GM12878 (cell line): Measurements from ENCODE around the gene TMEM175. TPM values are rescaled to one million over a fixed set of nuclear protein-coding genes. Genes with fewer than 3 reads are reported as not detected.

ENCODE experiments used
- ATAC-seq: fragments of 200-7000 bp; cut with Tn5 transposase; 3 replicates; pipeline ENCODE4 v1.9.1; 2020; ENCODE audit warnings: mild to moderate bottlenecking, moderate library complexity
- BruUV-seq: library from RNA; stranded (reverse); fragments of 400-500 nt; replicated peaks from 2 replicates; lab custom pipeline; 2021; lab: Mats Ljungman, UMichigan
- CTCF ChIA-PET: fragments of 300-600 bp; sonication (Branson Sonifier 250); formaldehyde crosslinking; extraction: SDS; loops from one replicate; lab custom pipeline; 2021; ENCODE audit warnings: inconsistent platforms; lab: Yijun Ruan, JAX
- POLR2A ChIA-PET: fragments of 350-600 bp; formaldehyde crosslinking; extraction: SDS; loops from one replicate; lab custom pipeline; 2021; ENCODE audit warnings: inconsistent platforms; lab: Charles Lee
- RAD21 ChIA-PET: fragments of 300-600 bp; sonication (Branson Sonifier 250); formaldehyde crosslinking; loops from one replicate; lab custom pipeline; 2023; ENCODE audit warnings: antibody characterized with exemption; ENCODE audit not compliant: unreplicated experiment; lab: Charles Lee
- SMC1A ChIA-PET: fragments of 300-600 bp; sonication (Branson Sonifier 250); formaldehyde crosslinking; loops from one replicate; lab custom pipeline; 2023; ENCODE audit not compliant: unreplicated experiment, uncharacterized antibody; lab: Charles Lee
- DNase-seq: peaks from one replicate; pipeline ENCODE4 v3.0.0-alpha.2; 2011; ENCODE audit warnings: low read depth, low spot score
- FAIRE-seq: peaks from 3 replicates; lab custom pipeline; 2011; peaks lifted over from hg19 to GRCh38; lab: Jason Lieb, UNC
- H2AFZ ChIP-seq: 2 replicates; pipeline ENCODE4 v1.6.0; 2011; ENCODE audit warnings: low read depth, low read length, control low read depth; ENCODE audit not compliant: control insufficient read depth
- H3K27ac ChIP-seq: 2 replicates; pipeline ENCODE4 v1.5.1; 2011; ENCODE audit warnings: control low read depth; ENCODE audit not compliant: control insufficient read depth, insufficient read depth
- H3K27me3 ChIP-seq, 2 experiments: replicated peaks in 1 of 2; 2 replicates each; pipeline versions ENCODE4 v1.6.0 to v1.6.1; 2011; ENCODE audit warnings: low read length in 1 of 2; ENCODE audit not compliant: control insufficient read depth in 2 of 2, insufficient read depth in 2 of 2
- H3K36me3 ChIP-seq, 2 experiments: 2 replicates each; pipeline ENCODE4 v1.5.1; 2011; ENCODE audit warnings: low read length in 1 of 2; ENCODE audit not compliant: control insufficient read depth in 2 of 2, insufficient read depth in 2 of 2
- H3K4me1 ChIP-seq: 2 replicates; pipeline ENCODE4 v1.6.1; 2011; ENCODE audit warnings: mild to moderate bottlenecking, low read length, moderate library complexity, mixed read lengths; ENCODE audit not compliant: control insufficient read depth, insufficient read depth
- H3K4me2 ChIP-seq: 2 replicates; pipeline ENCODE4 v1.6.0; 2011; ENCODE audit warnings: control low read depth; ENCODE audit not compliant: control insufficient read depth, insufficient read depth
- H3K4me3 ChIP-seq: fragments of 200-600 bp; sonication (generic); 2 replicates; pipeline ENCODE4 v1.5.1; 2016
- H3K79me2 ChIP-seq: 2 replicates; pipeline ENCODE4 v1.6.0; 2011; ENCODE audit warnings: low read length; ENCODE audit not compliant: control insufficient read depth, insufficient read depth
- H3K9ac ChIP-seq: 2 replicates; pipeline ENCODE4 v1.8.0; 2011; ENCODE audit warnings: low read length, control low read depth, mixed read lengths; ENCODE audit not compliant: control insufficient read depth, insufficient read depth
- H3K9me3 ChIP-seq: replicated peaks from 3 replicates; pipeline ENCODE4 v1.5.1; 2011; ENCODE audit warnings: mild to moderate bottlenecking, low read length; ENCODE audit not compliant: control insufficient read depth, insufficient read depth
- H4K20me1 ChIP-seq: 2 replicates; pipeline ENCODE4 v1.6.0; 2011; ENCODE audit not compliant: control insufficient read depth, insufficient read depth
- ATF2 ChIP-seq: IDR thresholded peaks from 2 replicates; pipeline ENCODE4 v1.6.1; 2012; ENCODE audit warnings: low read length, inconsistent platforms
- BCL11A ChIP-seq: IDR thresholded peaks from 2 replicates; pipeline ENCODE4 v1.6.1; 2011; ENCODE audit warnings: low read depth, low read length
- BCLAF1 ChIP-seq: fragments of 450-650 bp; IDR thresholded peaks from 2 replicates; pipeline ENCODE4 v1.6.1; 2017; ENCODE audit warnings: antibody characterized with exemption, mild to moderate bottlenecking, moderate library complexity
- CBX5 ChIP-seq: sonication (generic); IDR thresholded peaks from 2 replicates; pipeline ENCODE4 v1.6.1; 2016; ENCODE audit warnings: low read depth, moderate library complexity, mild to moderate bottlenecking, inconsistent platforms
- GATAD2B ChIP-seq: fragments of 450-650 bp; conservative IDR thresholded peaks from 2 replicates; pipeline ENCODE4 v1.6.1; 2017; ENCODE audit warnings: low read depth, mild to moderate bottlenecking, moderate library complexity
- NFYA ChIP-seq: IDR thresholded peaks from 2 replicates; pipeline ENCODE4 v1.6.1; 2011; ENCODE audit warnings: low read depth, mild to moderate bottlenecking, low read length, improper control_type of control experiment, borderline replicate concordance
- SRF ChIP-seq, 2 experiments: IDR thresholded peaks; 2 replicates each; pipeline ENCODE4 v1.6.1; 2011; ENCODE audit warnings: low read depth in 2 of 2, low read length in 2 of 2, mild to moderate bottlenecking in 1 of 2, moderate library complexity in 1 of 2
- TAF1 ChIP-seq: IDR thresholded peaks from 2 replicates; pipeline ENCODE4 v1.6.1; 2011; ENCODE audit warnings: mild to moderate bottlenecking, low read depth, low read length, borderline replicate concordance
- ZBTB40 ChIP-seq: fragments of 450-650 bp; IDR thresholded peaks from 2 replicates; pipeline ENCODE4 v1.6.1; 2016; ENCODE audit warnings: mild to moderate bottlenecking, moderate library complexity, borderline replicate concordance
- ZNF217 ChIP-seq: fragments of 450-650 bp; IDR thresholded peaks from 2 replicates; pipeline ENCODE4 v1.6.1; 2017; ENCODE audit warnings: antibody characterized with exemption, mild to moderate bottlenecking
- ZNF622 ChIP-seq: fragments of 450-650 bp; IDR thresholded peaks from 2 replicates; pipeline ENCODE4 v1.6.1; 2017; ENCODE audit warnings: mild to moderate bottlenecking, inconsistent platforms
- WGBS: methylation state at CpG from one replicate; pipeline ENCODE4 v1.1.6; 2016; ENCODE audit warnings: low lambda C conversion rate; ENCODE audit not compliant: insufficient replicate concordance, insufficient coverage; ENCODE audit errors: missing lambda C conversion rate; 5-methylcytosine and 5-hydroxymethylcytosine counted together
- in situ Hi-C: fragments of 300-500 bp; cut with MboI; formaldehyde crosslinking; loops from 9 replicates; pipeline ENCODE4 v1.14.3; 2018; ENCODE audit warnings: mixed read lengths
- intact Hi-C: fragments of 100-400 bp; cut with micrococcal nuclease; formaldehyde crosslinking; loops from one replicate; pipeline ENCODE4 v1.14.2; 2022; ENCODE audit not compliant: unreplicated experiment
- polyA plus RNA-seq, 11 experiments: library from polyadenylated mRNA; depleted of rRNA in 4 of 11; unstranded in 6 of 11; stranded (reverse) in 5 of 11; fragments of >200 nt; fragmentation: Nextera tagmentation in 4 of 11; fragmentation: Illumina TruSeq in 1 of 11; extraction: Ambion mirVana in 4 of 11; extraction: Trizol in 1 of 11; gene quantifications; 1 replicate in 1 of 11; 2 replicates in 10 of 11; pipeline versions ENCODE4 v1.2.1 to v1.2.3, GENCODE V29; 2011 to 2016; ENCODE audit warnings: inconsistent platforms in 2 of 11, missing spikeins in 2 of 11, low read depth in 1 of 11
- total RNA-seq, 4 experiments: library from RNA; depleted of rRNA in 3 of 4; stranded (reverse); fragments of >200 nt in 3 of 4; fragmentation: Illumina TruSeq in 1 of 4; extraction: Trizol in 1 of 4; gene quantifications; 2 replicates each; pipeline versions ENCODE4 v1.2.1 to v1.2.3, GENCODE V29; 2013 to 2021

TMEM175 gene
- total and polyA plus RNA-seq, 10 of the 15 experiments (the other 5 are each of a cell fraction or from before 2014, with no cell fraction given), result 0.11 to 39.5 (median 22.3) TPM

DNA sequence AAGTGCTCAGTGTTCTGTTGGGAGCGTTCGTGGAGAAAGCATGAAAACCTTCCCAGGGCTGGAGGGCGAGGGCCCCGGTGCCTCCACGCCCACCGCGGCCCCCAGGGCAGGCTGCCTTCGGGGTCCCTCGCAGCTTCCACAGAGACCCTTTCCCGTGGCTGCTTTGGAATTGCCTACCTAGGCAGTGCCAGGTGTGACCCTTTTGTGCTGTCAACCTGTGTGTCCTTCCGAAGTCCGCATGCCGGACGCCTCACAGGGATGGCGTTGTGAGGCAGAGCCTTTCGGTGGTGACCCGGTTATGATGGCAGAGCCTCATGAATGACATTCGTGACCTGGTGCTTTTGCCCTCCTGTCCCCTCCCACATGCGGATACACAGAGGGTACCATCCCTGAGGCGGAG, 17.4 kb downstream of the TMEM175 start:
- H3K27ac ChIP-seq, result no peak overlapping the region
- H3K4me3 ChIP-seq, result no peak overlapping the region
- TF ChIP-seq ZBTB40 (no peak), TAF1 (no peak), SRF (IDR thresholded peaks at IDR 0.05; ENCODE audit: low read depth in 2 of 2, low read length in 2 of 2) (no peak), GATAD2B (no peak), ZNF622 (no peak), ZNF217 (no peak), BCLAF1 (no peak), ATF2 (no peak), BCL11A (no peak), CBX5 (no peak), NFYA (no peak)
- BruUV-seq, result no TSS peak
- H3K9me3 ChIP-seq, result no peaks in the 10 kb centered on the region
- ChIA-PET POLR2A (interaction anchor here (1.5 kb wide), 1 partner anchor 14 kb away, joined by 3 read pairs; no protein-coding TSS in a partner anchor), SMC1A (no interaction called here), RAD21 (no interaction called here), CTCF (no interaction called here)
- ATAC-seq (no peak), FAIRE-seq (no peak), DNase-seq (no peak)
- no peaks in the 10 kb centered on the region for H3K79me2 ChIP-seq
- H3K4me1 ChIP-seq, result no peaks in the 10 kb centered on the region
- H3K9ac ChIP-seq, result no peak overlapping the region
- no peaks in the 10 kb centered on the region for H4K20me1 ChIP-seq
- in situ Hi-C loops (no loop called here), intact Hi-C loops (no loop called here)
- no peak overlapping the region for H2AFZ ChIP-seq
- no peaks in the 10 kb centered on the region for H3K27me3 ChIP-seq
- no peak overlapping the region for H3K4me2 ChIP-seq
- no peaks in the 10 kb centered on the region for H3K36me3 ChIP-seq
- WGBS, result 87% methylated on average over 20 of the region's 20 CpGs
